ENCODE results near the gene NT5E. TPM values are rescaled to one million over a fixed set of nuclear protein-coding genes. Genes with fewer than 3 reads are reported as not detected.
A peak's percentile ranks its signal among the peaks of the same experiment; 100 is the strongest.

Gene NT5E
- total and polyA plus RNA-seq, 2 of the 13 experiments (the other 11 are each of a cell fraction or from before 2014, with no cell fraction given): 9.5 to 33.0 TPM

GRCh38 chr6:85465762-85466161 lies 15.9 kb downstream of the NT5E start:
- Histone ChIP-seq H3K36me3 (replicated peaks in 1 of 2; ENCODE audit: control insufficient read depth in 1 of 2, insufficient read depth in 2 of 2, low read length in 2 of 2) (peaks cover 0 to 1% of the 10 kb centered on the region in 2 experiments; a peak in 1 of 5 replicates), H3K9me3 (ENCODE audit: low read length) (no peaks in the 10 kb centered on the region), H3K4me1 (ENCODE audit: insufficient read depth, low read length) (peaks cover 52% of the 10 kb centered on the region), H4K20me1 (ENCODE audit: insufficient read depth, low read length) (no peaks in the 10 kb centered on the region), H3K4me3 (replicated peaks in 1 of 3; ENCODE audit: insufficient read depth in 1 of 3, low read depth in 2 of 3, low read length in 3 of 3) (no peak overlapping the region), H3K4me2 (ENCODE audit: low read depth, low read length) (no peak overlapping the region), H3K27me3 (ENCODE audit: control insufficient read depth in 1 of 2, insufficient read depth in 2 of 2, low read length in 2 of 2) (no peaks in the 10 kb centered on the region), H3K27ac (ENCODE audit: extremely low read length, insufficient read depth, low read length) (no peak overlapping the region), H3K79me2 (ENCODE audit: insufficient read depth, low read length) (no peaks in the 10 kb centered on the region), H3K9ac (ENCODE audit: insufficient read depth, low read depth, low read length) (no peak overlapping the region), H2AFZ (ENCODE audit: low read length) (no peak overlapping the region)
- ATAC-seq (no peak), FAIRE-seq (no peak), DNase-seq (ENCODE audit: low spot score) (no peak)
- 100% methylated on average over 2 of the region's 2 CpGs for WGBS (ENCODE audit: low lambda C conversion rate)
- ChIA-PET CTCF (ENCODE audit: low intra/inter-chr PET ratio, low total read pairs) (no interaction called here), POLR2A (no interaction called here)
- intact Hi-C loops (cut with micrococcal nuclease; ENCODE audit: unreplicated experiment): no loop called here
- in situ Hi-C loops (cut with HindIII; ENCODE audit: extremely low pct_ligation_motif_present, low pct_unique_long_range_greater_than_20kb): no loop called here
- no peak for TF ChIP-seq ZNF263 (CRISPR knock-in tag; IDR thresholded peaks at IDR 0.05)
- no peak for TF ChIP-seq PLRG1 (conservative IDR thresholded peaks at IDR 0.05)
- BruUV-seq (replicated peaks): no TSS peak

DNA sequence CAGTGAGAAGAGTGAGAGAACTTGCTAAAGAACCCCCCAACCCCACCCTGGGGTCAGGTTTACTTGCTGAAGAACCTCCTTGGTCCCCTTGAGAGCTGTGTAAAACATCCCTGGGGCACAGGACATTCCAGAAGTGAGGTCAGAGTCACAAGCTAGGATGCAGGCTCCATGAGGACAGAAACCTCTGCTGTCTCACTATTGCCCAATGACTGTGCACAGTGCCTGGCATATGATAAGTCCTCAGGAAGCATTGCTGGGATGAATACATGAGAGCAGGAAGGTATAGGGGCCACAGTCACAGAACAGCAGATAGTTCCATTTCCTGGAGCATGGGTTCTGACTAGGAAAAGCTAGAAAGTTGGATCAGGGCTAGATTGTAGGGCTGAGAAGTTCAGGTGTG lies 18.4 kb downstream of the NT5E start:
- TF ChIP-seq CEBPB (IDR thresholded peaks at IDR 0.05; ENCODE audit: borderline replicate concordance, low read depth, low read length) (peak; percentile 67; the same call in 1 of the 2 replicates), MTF2 (CRISPR knock-in tag; IDR thresholded peaks at IDR 0.05; ENCODE audit: borderline replicate concordance) (no peak)
- no peaks in the 10 kb centered on the region for H4K20me1 ChIP-seq (ENCODE audit: insufficient read depth, low read length)
- ChIA-PET POLR2A (interaction anchor here (0.8 to 1.4 kb wide), 2 partner anchors 19 to 36 kb away, joined by 3 read pairs; partner anchors contain the start of gene NT5E), CTCF (ENCODE audit: low intra/inter-chr PET ratio, low total read pairs) (no interaction called here)
- H3K9ac ChIP-seq (ENCODE audit: insufficient read depth, low read depth, low read length): no peak overlapping the region
- H3K9me3 ChIP-seq (ENCODE audit: low read length): no peaks in the 10 kb centered on the region
- H2AFZ ChIP-seq (ENCODE audit: low read length): no peak overlapping the region
- H3K4me1 ChIP-seq (ENCODE audit: insufficient read depth, low read length): peaks cover 28% of the 10 kb centered on the region
- no peak for FAIRE-seq
- no peaks in the 10 kb centered on the region; a peak in 1 of 5 replicates for H3K36me3 ChIP-seq (replicated peaks in 1 of 2; ENCODE audit: control insufficient read depth in 1 of 2, insufficient read depth in 2 of 2, low read length in 2 of 2)
- H3K27ac ChIP-seq (ENCODE audit: extremely low read length, insufficient read depth, low read length): no peak overlapping the region
- BruUV-seq (replicated peaks): no TSS peak
- DNase-seq (ENCODE audit: low spot score): peak; percentile 28
- H3K79me2 ChIP-seq (ENCODE audit: insufficient read depth, low read length): no peaks in the 10 kb centered on the region
- H3K4me3 ChIP-seq (replicated peaks in 1 of 3; ENCODE audit: insufficient read depth in 1 of 3, low read depth in 2 of 3, low read length in 3 of 3): no peak overlapping the region
- no peak overlapping the region for H3K4me2 ChIP-seq (ENCODE audit: low read depth, low read length)
- ATAC-seq: peak; percentile 23; the same call in 1 of the 3 replicates
- intact Hi-C loops (cut with micrococcal nuclease; ENCODE audit: unreplicated experiment): no loop called here
- in situ Hi-C loops (cut with HindIII; ENCODE audit: extremely low pct_ligation_motif_present, low pct_unique_long_range_greater_than_20kb): no loop called here
- no peaks in the 10 kb centered on the region for H3K27me3 ChIP-seq (ENCODE audit: control insufficient read depth in 1 of 2, insufficient read depth in 2 of 2, low read length in 2 of 2)

Data from HepG2 (cell line).